Omental fat pad (tissue), 4 donors: ENCODE results near the gene GUSB. TPM values are rescaled to one million over a fixed set of nuclear protein-coding genes. Genes with fewer than 3 reads are reported as not detected.

Source experiments
- ATAC-seq: fragments of 150-250 bp; one replicate; pipeline ENCODE4 v1.9.1; 2016; ENCODE audit warnings: mild to moderate bottlenecking, moderate library complexity; ENCODE audit not compliant: low FRiP score
- DNase-seq: peaks from one replicate; pipeline ENCODE4 v3.0.0-alpha.2; 2019; ENCODE audit warnings: low spot score
- CTCF ChIP-seq, 3 donors: fragments of 450-650 bp; IDR thresholded peaks; one replicate each; pipeline ENCODE4 v1.5.1; 2016 to 2017; ENCODE audit warnings: antibody characterized with exemption in 3 of 3, mild to moderate bottlenecking in 3 of 3, moderate library complexity in 2 of 3
- total RNA-seq, 4 donors: library from RNA; depleted of rRNA; stranded (reverse); fragments of >200 nt; gene quantifications; one replicate each; pipeline ENCODE4 v1.1.0, GENCODE V29; 2016

Gene GUSB
- total RNA-seq, 4 donors from 2014 or later, result 20.2 to 45.7 (median 33.1) TPM

GRCh38 chr7:65938336-65938895, 43.6 kb downstream of the GUSB start:
- TF ChIP-seq CTCF (IDR thresholded peaks at IDR 0.05), result no peak
- DNase-seq (no peak), ATAC-seq (no peak)

- TF ChIP-seq CTCF (IDR thresholded peaks at IDR 0.05), result no peak
- DNase-seq, result no peak
- ATAC-seq, result no peak
Measured at GRCh38 chr7:65937296-65937695, 44.7 kb downstream of the GUSB start.

- ATAC-seq, result no peak
- no peak for DNase-seq
- TF ChIP-seq CTCF (IDR thresholded peaks at IDR 0.05), result no peak
Measured at GRCh38 chr7:65931685-65932084, 50.3 kb downstream of the GUSB start.

GRCh38 chr7:65927489-65928448, 54.2 kb downstream of the GUSB start:
- DNase-seq, result no peak
- ATAC-seq, result no peak
- no peak for TF ChIP-seq CTCF (IDR thresholded peaks at IDR 0.05)

GRCh38 chr7:65926588-65926987, 55.4 kb downstream of the GUSB start:
- ATAC-seq, result no peak
- no peak for DNase-seq
- TF ChIP-seq CTCF (IDR thresholded peaks at IDR 0.05), result no peak

GRCh38 chr7:65925040-65925439, 57.0 kb downstream of the GUSB start:
- no peak for ATAC-seq
- no peak for TF ChIP-seq CTCF (IDR thresholded peaks at IDR 0.05)
- no peak for DNase-seq
